HG02981 (cell line): ENCODE data around the gene SLAMF7.

Experiments used
- ATAC-seq: cut with Tn5 transposase; IDR thresholded peaks from one replicate; pipeline ENCODE4 v1.9.1; 2021; ENCODE audit warnings: mild to moderate bottlenecking, moderate library complexity; ENCODE audit not compliant: unreplicated experiment

SLAMF7 gene

GRCh38 chr1:160799641-160800040, 60.6 kb downstream of the SLAMF7 start:
- no peak for ATAC-seq

GRCh38 chr1:160800142-160800541, 61.1 kb downstream of the SLAMF7 start:
- ATAC-seq = no peak

- ATAC-seq = no peak
Measured at GRCh38 chr1:160800645-160801408, 61.8 kb downstream of the SLAMF7 start.

- no peak for ATAC-seq
Measured at GRCh38 chr1:160801836-160802580, 63.0 kb downstream of the SLAMF7 start.
